GM18907 (cell line): ENCODE data around the gene DEPDC1.
A peak's percentile ranks its signal among the peaks of the same experiment; 100 is the strongest.
"Not testable (repeated sequence)": the region's sequence is repeated elsewhere in the genome, so short reads cannot be mapped to it uniquely, and the experiment has no call there.

Source experiments
- ATAC-seq: cut with Tn5 transposase; IDR thresholded peaks from one replicate; pipeline ENCODE4 v1.9.1; 2021; ENCODE audit warnings: mild to moderate bottlenecking, moderate library complexity; ENCODE audit not compliant: unreplicated experiment

The DEPDC1 gene, protein sequence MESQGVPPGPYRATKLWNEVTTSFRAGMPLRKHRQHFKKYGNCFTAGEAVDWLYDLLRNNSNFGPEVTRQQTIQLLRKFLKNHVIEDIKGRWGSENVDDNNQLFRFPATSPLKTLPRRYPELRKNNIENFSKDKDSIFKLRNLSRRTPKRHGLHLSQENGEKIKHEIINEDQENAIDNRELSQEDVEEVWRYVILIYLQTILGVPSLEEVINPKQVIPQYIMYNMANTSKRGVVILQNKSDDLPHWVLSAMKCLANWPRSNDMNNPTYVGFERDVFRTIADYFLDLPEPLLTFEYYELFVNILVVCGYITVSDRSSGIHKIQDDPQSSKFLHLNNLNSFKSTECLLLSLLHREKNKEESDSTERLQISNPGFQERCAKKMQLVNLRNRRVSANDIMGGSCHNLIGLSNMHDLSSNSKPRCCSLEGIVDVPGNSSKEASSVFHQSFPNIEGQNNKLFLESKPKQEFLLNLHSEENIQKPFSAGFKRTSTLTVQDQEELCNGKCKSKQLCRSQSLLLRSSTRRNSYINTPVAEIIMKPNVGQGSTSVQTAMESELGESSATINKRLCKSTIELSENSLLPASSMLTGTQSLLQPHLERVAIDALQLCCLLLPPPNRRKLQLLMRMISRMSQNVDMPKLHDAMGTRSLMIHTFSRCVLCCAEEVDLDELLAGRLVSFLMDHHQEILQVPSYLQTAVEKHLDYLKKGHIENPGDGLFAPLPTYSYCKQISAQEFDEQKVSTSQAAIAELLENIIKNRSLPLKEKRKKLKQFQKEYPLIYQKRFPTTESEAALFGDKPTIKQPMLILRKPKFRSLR

DNA sequence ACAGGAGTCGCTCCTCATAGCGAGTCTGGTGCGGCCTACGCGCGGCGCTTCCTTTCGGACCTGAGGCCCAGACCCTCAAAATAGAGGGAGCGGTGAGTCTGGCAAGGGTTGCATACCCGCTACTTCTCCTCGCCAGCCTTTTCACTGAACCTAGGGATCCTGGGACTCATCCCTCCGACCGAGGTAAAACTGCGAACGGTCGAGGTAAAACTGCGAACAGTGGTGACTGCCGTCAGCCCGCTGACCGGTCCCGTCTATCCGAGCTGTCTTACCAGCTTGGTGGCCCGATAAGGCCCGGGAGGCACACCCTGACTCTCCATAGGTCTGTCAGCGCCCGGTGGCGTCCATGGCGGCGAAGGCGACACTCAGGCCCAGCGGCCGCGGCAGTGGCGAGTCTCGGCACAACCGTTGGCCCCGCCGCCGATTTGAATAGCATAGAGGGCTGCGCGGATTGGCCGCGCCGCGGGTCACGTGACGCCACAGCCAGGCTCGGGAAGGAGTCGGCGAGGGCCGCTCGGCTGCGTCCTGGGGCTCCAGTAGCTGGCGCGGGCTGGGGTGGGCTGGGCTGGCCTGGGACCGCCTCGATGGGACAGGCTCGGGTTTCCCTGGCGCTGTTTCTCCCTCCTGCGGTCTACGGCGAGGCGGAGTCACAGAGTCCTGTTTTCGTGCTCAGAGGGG, at the start of gene DEPDC1:
Gene DEPDC1 (minus strand): TSS at position 403 of the 678 bp plus-strand sequence. CDS start 83 bp downstream, at position 320.
- ATAC-seq = peak; percentile 97

DNA sequence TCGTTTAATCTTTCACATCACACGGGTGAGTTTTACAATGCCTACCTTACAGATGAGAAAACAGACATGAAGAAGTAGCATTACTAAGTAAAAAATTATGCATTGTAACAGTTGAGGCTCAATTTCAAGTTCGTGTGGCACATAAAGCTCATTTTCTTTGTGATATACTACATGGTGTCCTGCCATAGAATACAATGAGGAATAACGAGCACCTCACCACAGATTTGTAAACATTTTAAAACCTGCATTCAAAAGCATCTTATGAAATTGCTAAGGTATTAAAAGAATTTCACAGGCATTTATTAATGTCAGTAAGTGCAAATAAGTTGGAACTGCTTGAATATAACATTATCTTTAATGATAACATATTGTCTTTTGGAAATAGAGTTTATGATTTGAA, 47.8 kb upstream of the DEPDC1 start:
- no peak for ATAC-seq

DNA sequence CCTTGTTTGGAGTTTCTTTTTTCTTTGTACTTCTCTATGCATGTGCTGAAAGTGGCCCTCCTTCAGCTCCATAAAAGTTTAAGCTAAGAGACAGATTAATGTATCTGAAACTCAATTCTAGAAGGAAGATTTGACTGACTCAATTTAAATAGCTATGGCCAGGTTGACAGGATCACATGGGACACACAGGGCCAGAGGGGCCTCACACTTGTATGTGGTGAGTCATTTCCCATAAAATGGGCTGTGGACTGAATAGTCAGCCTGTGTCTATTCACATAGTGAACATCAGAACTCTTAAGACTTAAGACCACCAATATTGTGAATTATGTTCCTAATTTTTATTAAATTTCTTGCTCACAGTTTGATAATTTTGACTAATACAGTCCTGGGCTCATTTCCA, 45.7 kb upstream of the DEPDC1 start:
- no peak for ATAC-seq

- no peak for ATAC-seq
These were observed 42.1 kb upstream of the DEPDC1 start for GRCh38 chr1:68538941-68539340.

- ATAC-seq = no peak
These were observed 31.4 kb upstream of the DEPDC1 start for GRCh38 chr1:68528243-68528642.

GRCh38 chr1:68525781-68526180, 28.9 kb upstream of the DEPDC1 start:
- ATAC-seq = no peak

DNA sequence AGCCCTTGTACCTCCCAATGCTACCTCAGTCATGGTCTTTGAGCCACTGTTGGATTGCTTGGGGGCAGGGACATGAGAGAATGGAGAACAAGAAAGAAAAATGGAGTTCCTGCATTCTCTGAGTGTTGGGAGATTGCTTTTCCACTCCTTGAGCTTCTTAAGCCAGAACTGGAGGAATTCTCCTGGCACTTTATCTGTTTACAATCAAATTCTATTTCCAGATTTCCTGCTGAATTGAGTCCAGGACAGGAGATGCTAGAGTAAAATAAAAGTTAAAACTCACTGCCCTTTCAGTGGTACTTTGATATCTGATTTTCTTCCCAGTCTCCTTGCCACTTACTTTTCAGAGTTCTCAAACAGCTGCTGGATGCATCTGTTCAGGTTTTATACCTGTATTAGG, 24.4 kb upstream of the DEPDC1 start:
- no peak for ATAC-seq

GRCh38 chr1:68516066-68516465, 19.2 kb upstream of the DEPDC1 start:
- ATAC-seq = no peak

GRCh38 chr1:68511254-68511653, 14.4 kb upstream of the DEPDC1 start:
- no peak for ATAC-seq

DNA sequence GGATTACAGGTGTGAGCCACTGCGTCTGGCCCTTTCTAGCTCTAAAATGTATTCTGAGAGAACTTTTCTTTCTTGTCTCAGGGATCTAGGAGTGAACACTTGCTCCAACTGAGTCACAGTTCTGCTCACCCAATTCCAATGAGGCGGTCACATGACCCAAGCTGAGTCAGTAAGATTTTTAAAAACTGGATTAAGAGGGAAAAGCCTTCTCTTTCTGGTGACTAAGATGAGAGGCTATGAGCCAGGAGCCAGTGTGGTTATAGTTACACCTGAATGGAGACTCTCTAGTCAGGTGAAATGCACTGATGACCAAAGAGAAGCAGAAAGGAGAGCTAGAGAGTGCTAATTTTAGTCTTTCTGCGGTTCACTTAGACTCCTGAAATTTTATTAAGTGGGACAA, 9.5 kb upstream of the DEPDC1 start:
- no peak for ATAC-seq

DNA sequence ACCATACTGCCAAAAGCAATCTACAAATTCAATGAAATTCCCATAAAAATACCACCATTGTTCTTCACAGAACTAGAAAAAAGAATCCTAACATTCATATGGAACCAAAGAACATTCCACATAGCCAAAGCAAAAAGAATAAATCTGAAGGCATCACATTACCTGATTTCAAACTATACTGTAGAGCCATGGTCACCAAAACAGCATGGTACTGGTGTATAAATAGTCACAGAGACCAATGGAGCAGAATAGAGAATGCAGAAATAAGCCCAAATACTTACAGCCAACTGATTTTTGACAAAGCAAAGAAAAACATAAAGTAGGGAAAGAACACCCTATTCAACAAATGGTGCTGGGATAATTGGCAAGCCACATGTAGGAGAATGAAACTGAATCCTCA, 6.2 kb upstream of the DEPDC1 start:
- no peak for ATAC-seq

DNA sequence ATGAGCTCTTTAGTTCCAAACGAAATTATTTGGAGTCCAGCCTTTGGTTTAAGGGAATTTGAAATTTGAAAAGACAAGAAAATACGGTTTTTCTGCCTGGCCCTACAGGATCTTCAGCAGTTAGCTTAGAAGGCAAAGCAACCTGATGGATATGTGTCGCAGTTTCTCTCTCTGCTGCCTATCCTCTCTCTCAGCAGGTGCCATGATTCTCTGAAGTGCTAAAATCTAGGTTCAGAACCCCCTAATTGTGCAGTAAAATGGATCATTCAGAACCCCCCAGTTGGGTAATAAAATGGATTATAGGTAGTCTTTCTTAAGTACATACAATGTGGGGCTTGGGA, 446 bp upstream of the DEPDC1 start:
- ATAC-seq = peak; percentile 27

- ATAC-seq = peak; percentile 31
These were observed 758 bp downstream of the DEPDC1 start for GRCh38 chr1:68495968-68496679.

DNA sequence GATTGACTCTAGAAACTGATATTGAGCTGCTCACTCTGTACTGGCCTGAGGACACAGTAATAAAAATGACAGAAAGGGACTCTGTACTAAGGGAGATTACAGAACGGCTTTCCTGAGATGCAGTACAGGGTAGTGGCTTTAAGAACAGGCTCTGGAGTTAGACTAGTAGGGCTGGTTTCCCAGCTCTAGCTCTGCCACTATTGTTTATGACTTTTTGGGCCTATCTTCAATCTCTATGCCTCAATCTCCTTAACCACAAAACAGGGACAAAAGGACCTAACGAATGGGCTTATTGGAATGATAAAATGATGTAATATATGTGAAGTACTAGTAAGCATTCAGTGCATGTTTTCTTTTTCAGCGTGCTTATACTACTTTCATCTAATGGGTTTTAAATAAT, 1.4 kb downstream of the DEPDC1 start:
- ATAC-seq = peak; percentile 0

DNA sequence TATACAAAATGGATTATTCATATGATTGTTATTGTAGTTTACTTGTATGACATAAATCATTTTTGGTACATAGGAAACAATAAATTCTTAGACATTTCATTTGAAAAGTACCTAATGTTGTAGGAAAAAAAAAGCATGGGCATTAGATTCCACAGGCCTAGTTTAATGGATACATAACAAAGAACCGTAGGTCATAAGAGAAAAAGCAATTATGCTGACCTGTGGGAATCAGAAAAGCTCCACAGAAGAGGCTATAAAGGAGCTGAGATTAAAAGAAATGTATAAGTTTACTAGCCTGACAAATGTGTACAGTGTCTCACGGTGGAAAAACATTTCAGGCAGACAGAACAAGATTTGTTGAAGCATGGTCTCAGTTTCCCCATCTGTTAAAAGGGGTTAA, 3.7 kb downstream of the DEPDC1 start:
- ATAC-seq = no peak

DNA sequence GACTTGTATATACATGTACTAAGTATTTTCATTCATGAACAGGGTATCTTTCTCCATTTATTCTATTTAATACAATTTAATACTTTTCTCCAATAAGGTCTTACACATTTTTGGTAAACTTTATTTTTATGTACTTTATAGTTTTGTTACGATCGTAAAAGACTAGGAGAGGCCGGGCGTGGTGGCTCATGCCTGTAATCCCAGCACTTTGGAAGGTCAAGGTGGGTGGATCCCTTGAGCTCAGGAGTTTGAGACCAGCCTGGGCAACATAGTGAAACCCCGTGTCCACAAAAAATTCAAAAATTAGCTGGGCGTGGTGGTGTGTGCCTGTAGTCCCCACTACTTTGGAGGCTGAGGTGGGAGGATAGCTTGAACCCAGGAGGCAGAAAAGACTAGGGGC, 4.6 kb downstream of the DEPDC1 start:
- ATAC-seq = not testable (repeated sequence)

DNA sequence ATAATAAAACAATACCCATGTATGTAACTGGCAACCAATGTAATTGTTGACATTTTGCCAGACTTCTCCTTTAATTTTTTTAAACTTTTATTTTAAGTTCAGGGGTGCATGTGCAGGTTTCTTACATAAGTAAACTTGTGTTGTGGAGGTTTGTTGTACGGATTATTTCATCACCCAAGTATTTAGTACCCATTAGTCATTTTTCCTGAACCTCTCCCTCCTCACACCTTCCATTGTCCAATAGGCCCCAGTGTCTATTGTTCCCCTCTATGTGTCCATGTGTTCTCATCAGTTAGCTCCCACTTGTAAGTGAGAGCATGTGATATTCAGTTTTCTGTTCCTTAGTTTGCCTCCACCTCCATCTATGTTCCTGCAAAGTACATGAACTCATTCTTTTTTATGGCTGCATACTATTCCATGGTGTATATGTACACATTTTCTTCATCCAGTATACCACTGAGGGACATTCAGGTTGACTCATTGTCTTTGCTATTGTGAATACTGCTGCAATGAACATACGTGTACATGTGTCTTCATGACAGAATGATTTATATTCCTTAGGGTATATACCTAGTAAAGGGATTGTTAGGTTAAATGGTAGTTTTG, 6.7 kb downstream of the DEPDC1 start:
- no peak for ATAC-seq

DNA sequence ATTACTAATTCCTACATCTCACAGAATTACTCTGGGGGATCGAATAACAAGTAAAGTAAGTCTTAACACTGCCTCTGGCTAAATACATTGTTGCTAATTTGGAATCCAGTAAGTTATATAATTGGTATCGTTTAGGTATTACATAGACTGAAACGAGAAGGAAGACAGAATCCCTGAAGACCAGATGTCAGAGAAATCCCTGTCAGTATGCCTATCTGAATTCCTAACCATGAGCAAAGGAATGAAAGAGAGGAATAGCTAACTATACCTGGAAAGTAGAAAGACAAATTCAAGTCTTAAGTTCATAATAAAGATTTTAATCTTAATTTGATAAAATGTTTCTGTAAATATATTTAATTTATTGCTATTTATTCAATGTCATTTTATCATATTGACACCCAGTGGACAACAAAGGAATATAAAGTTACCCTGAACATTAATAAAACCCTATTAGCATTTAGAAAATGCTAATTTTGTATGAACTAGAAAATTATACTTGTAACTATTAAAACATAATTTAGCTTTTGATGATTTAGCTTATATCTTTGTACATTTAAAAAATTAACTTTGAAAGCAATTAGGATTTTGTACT, 11.4 kb downstream of the DEPDC1 start:
- no peak for ATAC-seq

DNA sequence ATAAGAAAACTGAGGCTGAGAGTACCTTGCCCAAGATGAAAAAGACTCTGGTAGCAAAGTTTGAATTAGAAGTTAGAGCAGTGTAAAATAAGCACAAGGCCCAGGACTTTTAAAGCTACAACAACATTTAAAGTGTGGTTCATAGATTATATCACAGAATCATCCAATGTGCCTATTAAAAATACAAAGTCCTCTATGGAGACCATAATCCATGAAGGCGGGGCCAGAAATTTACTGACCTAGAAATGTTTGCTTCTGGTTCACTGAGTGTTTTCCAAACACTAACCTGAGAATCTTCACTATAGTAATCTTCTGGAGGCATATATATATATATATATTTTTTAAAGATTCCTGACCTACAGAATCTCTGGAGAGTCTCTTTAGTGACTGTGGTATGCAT, 12.3 kb downstream of the DEPDC1 start:
- ATAC-seq = no peak

DNA sequence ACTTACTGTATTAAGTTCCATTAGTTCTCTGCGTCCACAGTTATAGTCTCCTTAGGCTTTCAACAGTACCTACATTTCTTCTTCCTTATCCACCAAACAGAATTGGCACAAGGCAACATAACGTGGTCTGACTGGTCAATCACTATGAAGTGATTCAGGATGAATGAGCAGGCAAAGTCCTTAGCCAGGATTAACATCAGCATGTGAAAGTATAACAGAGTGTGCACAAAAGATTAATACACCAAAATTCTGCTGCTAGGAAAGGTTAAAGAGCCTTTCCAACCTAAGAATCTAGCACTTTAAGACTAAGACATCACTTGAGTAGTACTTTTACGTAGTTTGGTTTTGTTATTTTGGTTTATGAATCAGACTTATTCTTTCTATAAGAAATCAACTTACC, 15.8 kb downstream of the DEPDC1 start:
- no peak for ATAC-seq
